K562 (cell line): ENCODE results near the gene CCDC34. TPM values are rescaled to one million over a fixed set of nuclear protein-coding genes. Genes with fewer than 3 reads are reported as not detected.

Source experiments
- ATAC-seq: fragments of 200-7000 bp; cut with Tn5 transposase; 3 replicates; pipeline ENCODE4 v1.9.1; 2020; ENCODE audit warnings: moderate library complexity
- BruUV-seq: library from RNA; stranded (reverse); fragments of 400-500 nt; replicated peaks from 2 replicates; lab custom pipeline; 2021; lab: Mats Ljungman, UMichigan
- CTCF ChIA-PET: fragments of 300-600 bp; formaldehyde crosslinking; extraction: SDS; loops from one replicate; lab custom pipeline; 2021; ENCODE audit warnings: low intra/inter-chr PET ratio; lab: Yijun Ruan, JAX
- POLR2A ChIA-PET: fragments of 300-600, 350-650 bp; sonication (Branson Sonifier 250); formaldehyde crosslinking; extraction: SDS; loops from one replicate; lab custom pipeline; 2021; ENCODE audit warnings: antibody characterized with exemption, inconsistent platforms; lab: Yijun Ruan, JAX
- DNase-seq, 4 experiments: peaks; one replicate each; pipeline versions ENCODE4 v3.0.0 to v3.0.0-alpha.2; 2011 to 2018; ENCODE audit warnings: low spot score in 3 of 4, mixed read lengths in 3 of 4; ENCODE audit errors: extremely low read depth in 1 of 4
- FAIRE-seq: peaks from 2 replicates; lab custom pipeline; 2011; peaks lifted over from hg19 to GRCh38; lab: Jason Lieb, UNC
- H2AFZ ChIP-seq: 2 replicates; pipeline ENCODE4 v1.6.0; 2011; ENCODE audit warnings: low read depth, low read length, control low read depth, inconsistent platforms
- H3K27ac ChIP-seq: fragments of 200-600 bp; 3 replicates; pipeline ENCODE4 v1.8.0; 2011; ENCODE audit warnings: low read depth, mild to moderate bottlenecking, control low read depth, inconsistent platforms, low read length, moderate library complexity, mixed read lengths; ENCODE audit errors: extremely low read depth
- H3K27me3 ChIP-seq, 2 experiments: fragments of 300-600 bp in 1 of 2; 2 replicates in 1 of 2; 3 replicates in 1 of 2; pipeline versions ENCODE4 v1.6.0 to v1.8.0; 2011; ENCODE audit warnings: inconsistent platforms in 2 of 2, low read length in 2 of 2, mild to moderate bottlenecking in 1 of 2, mixed read lengths in 1 of 2, moderate library complexity in 1 of 2; ENCODE audit not compliant: control insufficient read depth in 2 of 2, insufficient read depth in 2 of 2
- H3K36me3 ChIP-seq: fragments of 300-600 bp; 3 replicates; pipeline ENCODE4 v1.8.0; 2011; ENCODE audit warnings: mild to moderate bottlenecking, low read length, inconsistent platforms; ENCODE audit not compliant: control insufficient read depth, insufficient read depth
- H3K4me1 ChIP-seq, 2 experiments: fragments of 200-600 bp in 1 of 2; replicated peaks in 1 of 2; 2 replicates in 1 of 2; 3 replicates in 1 of 2; pipeline versions ENCODE4 v1.5.1 to v1.8.0; 2011; ENCODE audit warnings: inconsistent platforms in 2 of 2, low read length in 2 of 2, mild to moderate bottlenecking in 1 of 2, mixed read lengths in 1 of 2, moderate library complexity in 1 of 2; ENCODE audit not compliant: control insufficient read depth in 2 of 2, insufficient read depth in 2 of 2
- H3K4me2 ChIP-seq: 2 replicates; pipeline ENCODE4 v1.6.1; 2011; ENCODE audit warnings: low read length, control low read depth, inconsistent platforms, mixed read lengths; ENCODE audit not compliant: insufficient read depth
- H3K4me3 ChIP-seq: fragments of 200-600 bp; sonication (generic), shearing (Covaris generic); 2 replicates; pipeline ENCODE4 v1.5.1; 2016; ENCODE audit warnings: control low read depth, inconsistent platforms
- H3K79me2 ChIP-seq: fragments of 200-600 bp; 3 replicates; pipeline ENCODE4 v1.8.0; 2011; ENCODE audit warnings: low read length, inconsistent platforms; ENCODE audit not compliant: control insufficient read depth, insufficient read depth
- H3K9ac ChIP-seq, 2 experiments: 2 replicates each; pipeline versions ENCODE4 v1.6.0 to v1.6.1; 2011; ENCODE audit warnings: low read depth in 2 of 2, low read length in 2 of 2, control low read depth in 1 of 2, inconsistent platforms in 1 of 2, mild to moderate bottlenecking in 1 of 2, mixed read lengths in 1 of 2; ENCODE audit not compliant: insufficient read depth in 1 of 2
- H3K9me1 ChIP-seq: one replicate; pipeline ENCODE4 v1.6.0; 2011; ENCODE audit warnings: inconsistent platforms, mild to moderate bottlenecking, low read length, moderate library complexity; ENCODE audit not compliant: control insufficient read depth, insufficient read depth
- H3K9me3 ChIP-seq: replicated peaks from 2 replicates; pipeline ENCODE4 v1.5.1; 2011; ENCODE audit warnings: low read depth, low read length, inconsistent platforms; ENCODE audit not compliant: control insufficient read depth, insufficient read depth
- H4K20me1 ChIP-seq: replicated peaks from 2 replicates; pipeline ENCODE4 v1.6.1; 2011; ENCODE audit warnings: low read length, inconsistent platforms, mixed read lengths; ENCODE audit not compliant: control insufficient read depth, insufficient read depth
- CGGBP1 ChIP-seq: fragments of 250-450 bp; sonication (Bioruptor Pico); IDR thresholded peaks from 2 replicates; pipeline ENCODE4 v1.9.0; 2021; ENCODE audit warnings: mild to moderate bottlenecking
- GTF2F1 ChIP-seq: IDR thresholded peaks from 2 replicates; pipeline ENCODE4 v1.6.1; 2011; ENCODE audit warnings: low read depth, low read length, improper control_type of control experiment
- MTA1 ChIP-seq: fragments of 450-650 bp; IDR thresholded peaks from 2 replicates; pipeline ENCODE4 v1.6.1; 2017; ENCODE audit warnings: borderline replicate concordance
- WGBS: fragments of 100-300 bp; shearing (Covaris generic); methylation state at CpG from one replicate; pipeline ENCODE4 v1.1.6; 2016; ENCODE audit warnings: low coverage, mixed read lengths; ENCODE audit not compliant: insufficient coverage; ENCODE audit errors: missing lambda C conversion rate; 5-methylcytosine and 5-hydroxymethylcytosine counted together
- in situ Hi-C: fragments of 300-500 bp; cut with MboI; formaldehyde crosslinking; loops from 4 replicates; pipeline ENCODE4 v1.15.0; 2018; ENCODE audit warnings: inconsistent platforms, mixed read lengths
- intact Hi-C: fragments of 100-400 bp; cut with micrococcal nuclease; formaldehyde crosslinking; loops from 2 replicates; pipeline ENCODE4 v1.14.2; 2022
- polyA plus RNA-seq, 8 experiments: library from polyadenylated mRNA; depleted of rRNA in 4 of 8; stranded (reverse) in 5 of 8; unstranded in 3 of 8; fragments of >200 nt; fragmentation: Nextera tagmentation in 2 of 8; fragmentation: Illumina TruSeq in 1 of 8; extraction: Ambion mirVana in 2 of 8; extraction: Trizol in 1 of 8; gene quantifications; 2 replicates each; pipeline versions ENCODE4 v1.2.1 to v1.2.3, GENCODE V29; 2011 to 2014; ENCODE audit warnings: inconsistent platforms in 1 of 8, missing spikeins in 1 of 8
- total RNA-seq, 7 experiments: library from RNA; depleted of rRNA in 6 of 7; stranded (reverse); fragments of >200 nt in 6 of 7; fragmentation: Illumina TruSeq in 2 of 7; extraction: Trizol in 2 of 7; gene quantifications; 2 replicates each; pipeline versions ENCODE4 v1.2.1 to v1.2.3, GENCODE V29; 2011 to 2021; ENCODE audit warnings: low replicate concordance in 1 of 7
- TF ChIP-seq, protein P1 (sequence below): fragments of 450-650 bp; formaldehyde crosslinking; IDR thresholded peaks from 2 replicates; pipeline ENCODE4 v1.4.0; 2022; ENCODE audit warnings: missing genetic modification characterization

Gene CCDC34
- total and polyA plus RNA-seq, 9 of the 15 experiments (the other 6 are each of a cell fraction or from before 2014, with no cell fraction given): 6.2 to 42.0 (median 15.7) TPM

- Histone ChIP-seq H3K27ac (no peak overlapping the region), H3K27me3 (no peaks in the 10 kb centered on the region), H3K4me2 (no peak overlapping the region), H3K4me3 (no peak overlapping the region), H3K9me3 (no peaks in the 10 kb centered on the region), H3K9ac (no peak overlapping the region), H2AFZ (no peak overlapping the region), H4K20me1 (no peaks in the 10 kb centered on the region), H3K79me2 (no peaks in the 10 kb centered on the region), H3K9me1 (no peaks in the 10 kb centered on the region), H3K4me1 (peaks cover 4 to 6% of the 10 kb centered on the region in 2 experiments; a peak in 3 of 5 replicates), H3K36me3 (peaks cover 2% of the 10 kb centered on the region; the same call in 1 of the 3 replicates)
- TF ChIP-seq GTF2F1 (no peak), CGGBP1 (no peak), MTA1 (no peak)
- TF ChIP-seq, protein P1, sequence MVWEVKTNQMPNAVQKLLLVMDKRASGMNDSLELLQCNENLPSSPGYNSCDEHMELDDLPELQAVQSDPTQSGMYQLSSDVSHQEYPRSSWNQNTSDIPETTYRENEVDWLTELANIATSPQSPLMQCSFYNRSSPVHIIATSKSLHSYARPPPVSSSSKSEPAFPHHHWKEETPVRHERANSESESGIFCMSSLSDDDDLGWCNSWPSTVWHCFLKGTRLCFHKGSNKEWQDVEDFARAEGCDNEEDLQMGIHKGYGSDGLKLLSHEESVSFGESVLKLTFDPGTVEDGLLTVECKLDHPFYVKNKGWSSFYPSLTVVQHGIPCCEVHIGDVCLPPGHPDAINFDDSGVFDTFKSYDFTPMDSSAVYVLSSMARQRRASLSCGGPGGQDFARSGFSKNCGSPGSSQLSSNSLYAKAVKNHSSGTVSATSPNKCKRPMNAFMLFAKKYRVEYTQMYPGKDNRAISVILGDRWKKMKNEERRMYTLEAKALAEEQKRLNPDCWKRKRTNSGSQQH (CRISPR knock-in tag): no peak
- in situ Hi-C loops (no loop called here), intact Hi-C loops (no loop called here)
- WGBS: 81% methylated on average over 3 of the region's 3 CpGs
- no TSS peak for BruUV-seq
- DNase-seq (no peak), ATAC-seq (no peak), FAIRE-seq (no peak)
- CTCF ChIA-PET: no interaction called here
- POLR2A ChIA-PET: no interaction called here
Measured at GRCh38 chr11:27355575-27356104, 7.4 kb downstream of the CCDC34 start.
